ENCODE measurements around the gene RNU2-63P.
"Not testable (repeated sequence)": the region's sequence is repeated elsewhere in the genome, so short reads cannot be mapped to it uniquely, and the experiment has no call there.

Gene RNU2-63P

DNA sequence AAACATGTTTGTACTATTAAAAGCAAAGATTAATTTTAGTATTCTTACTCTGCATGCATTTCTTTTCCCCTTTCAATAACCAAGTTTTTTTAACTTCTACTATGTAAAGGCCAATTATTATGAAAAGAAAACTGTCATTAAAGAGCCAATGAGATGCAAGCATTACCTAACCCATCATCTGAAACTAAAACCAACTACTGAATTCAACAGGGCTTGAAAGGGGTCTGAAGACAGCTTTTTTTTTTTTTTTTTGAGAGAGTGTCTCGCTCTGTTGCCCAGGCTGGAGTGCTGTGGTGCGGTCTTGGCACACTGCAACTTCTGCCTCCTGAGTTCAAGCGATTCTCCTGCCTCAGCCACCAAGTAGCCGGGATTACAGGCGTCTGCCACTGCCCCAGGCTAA is 30.4 kb downstream of the RNU2-63P start:
- H3K27me3 Mint-ChIP-seq; intact Hi-C loops (cut with micrococcal nuclease); H3K27ac Mint-ChIP-seq; H3K4me3 Mint-ChIP-seq; H3K9me3 Mint-ChIP-seq; H3K36me3 Mint-ChIP-seq (ENCODE audit: low read depth); H3K4me1 Mint-ChIP-seq (ENCODE audit: low read depth): not testable (repeated sequence)

- H3K4me1 Mint-ChIP-seq (ENCODE audit: low read depth); H3K9me3 Mint-ChIP-seq; H3K4me3 Mint-ChIP-seq; H3K27ac Mint-ChIP-seq; H3K27me3 Mint-ChIP-seq; H3K36me3 Mint-ChIP-seq (ENCODE audit: low read depth); intact Hi-C loops (cut with micrococcal nuclease): not testable (repeated sequence)
Observed at GRCh38 chr2:87981182-87981581, 35.2 kb downstream of the RNU2-63P start.

DNA sequence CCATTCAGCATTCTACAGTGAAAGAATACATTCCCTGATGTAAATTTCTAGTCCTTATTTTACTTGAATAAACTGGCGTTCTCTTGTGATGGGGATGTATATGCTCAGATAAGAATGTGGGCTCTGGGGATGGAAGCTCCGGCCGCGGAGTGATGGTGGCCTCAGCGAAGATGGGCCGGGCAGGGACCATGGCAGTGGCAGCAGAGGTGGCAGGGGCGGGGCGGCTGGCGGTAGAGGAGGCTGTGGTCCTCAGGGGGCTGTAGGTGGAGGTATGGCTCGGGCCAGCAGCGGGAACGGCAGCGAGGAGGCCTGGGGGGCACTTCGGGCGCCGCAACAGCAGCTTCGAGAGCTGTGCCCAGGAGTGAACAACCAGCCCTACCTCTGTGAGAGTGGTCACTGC is 44.0 kb downstream of the RNU2-63P start:
- H3K36me3 Mint-ChIP-seq (ENCODE audit: low read depth); H3K4me3 Mint-ChIP-seq; H3K9me3 Mint-ChIP-seq; H3K27me3 Mint-ChIP-seq; H3K4me1 Mint-ChIP-seq (ENCODE audit: low read depth); H3K27ac Mint-ChIP-seq; intact Hi-C loops (cut with micrococcal nuclease): not testable (repeated sequence)

Measured in dendritic cell treated with granulocyte-macrophage colony-stimulating factor and Interleukin-4, amounts not matched to agents 40 ng/mL and 50 ng/mL, for 4 days (primary cell).